ENCODE measurements around the gene RSRC2. TPM values are rescaled to one million over a fixed set of nuclear protein-coding genes. Genes with fewer than 3 reads are reported as not detected.
"Not testable (repeated sequence)": the region's sequence is repeated elsewhere in the genome, so short reads cannot be mapped to it uniquely, and the experiment has no call there.

Gene RSRC2
- total RNA-seq, 2 donors from 2014 or later = 71.5 to 97.6 TPM

DNA sequence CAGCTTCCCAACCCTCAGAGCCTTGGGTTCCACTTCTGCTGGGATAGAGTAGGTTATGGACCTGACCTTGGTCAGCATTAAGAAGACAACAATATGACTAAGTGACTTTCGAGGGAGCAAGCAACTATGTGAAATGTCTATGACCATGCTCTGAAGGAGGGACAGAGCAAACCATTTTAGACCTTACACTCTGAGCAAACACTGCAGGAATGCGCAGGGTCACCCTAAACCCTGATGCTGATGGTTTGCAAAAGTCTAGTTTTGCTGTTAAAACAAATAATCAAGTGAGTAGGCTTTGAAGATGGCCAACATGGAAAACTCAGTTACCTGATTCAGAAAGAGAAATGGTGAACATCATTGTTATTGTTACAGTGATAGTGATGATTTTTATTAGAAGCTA is 34.7 kb downstream of the RSRC2 start:
- Histone ChIP-seq H3K4me1 (ENCODE audit: control insufficient read depth in 1 of 2, low read depth in 2 of 2) (peaks cover 4 to 12% of the 10 kb centered on the region in 2 donors), H3K36me3 (peaks cover 46% of the 10 kb centered on the region)

DNA sequence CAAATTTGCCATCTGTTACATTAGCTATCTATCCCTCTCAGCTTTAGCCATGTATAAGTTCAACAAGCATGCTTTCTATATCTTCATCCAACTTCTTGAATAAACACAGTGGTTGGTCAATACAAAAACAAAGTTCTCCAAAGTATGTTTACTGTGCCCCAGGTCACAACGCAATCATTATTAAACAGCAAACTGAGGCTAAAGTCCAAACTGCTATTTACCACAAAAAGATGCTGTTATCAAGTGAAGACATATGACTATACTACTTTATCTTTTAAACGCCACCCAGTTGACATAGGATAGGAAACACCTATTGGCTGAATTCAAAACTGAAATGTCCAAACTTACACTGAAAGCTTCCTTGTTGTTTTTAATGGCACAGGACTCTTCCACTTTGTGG is 37.7 kb downstream of the RSRC2 start:
- DNase-seq (ENCODE audit: low spot score) = no peak
- Histone ChIP-seq H3K36me3 (peaks cover 62% of the 10 kb centered on the region), H3K4me1 (ENCODE audit: control insufficient read depth in 1 of 2, low read depth in 2 of 2) (no peaks in the 10 kb centered on the region), H3K27me3 (replicated peaks; ENCODE audit: insufficient read depth) (no peaks in the 10 kb centered on the region), H3K27ac (no peak overlapping the region), H3K4me3 (no peak overlapping the region), H3K9me3 (no peaks in the 10 kb centered on the region)
- ATAC-seq (ENCODE audit: insufficient number of reproducible peaks, low FRiP score, low read depth) = no peak
- TF ChIP-seq, protein P1, sequence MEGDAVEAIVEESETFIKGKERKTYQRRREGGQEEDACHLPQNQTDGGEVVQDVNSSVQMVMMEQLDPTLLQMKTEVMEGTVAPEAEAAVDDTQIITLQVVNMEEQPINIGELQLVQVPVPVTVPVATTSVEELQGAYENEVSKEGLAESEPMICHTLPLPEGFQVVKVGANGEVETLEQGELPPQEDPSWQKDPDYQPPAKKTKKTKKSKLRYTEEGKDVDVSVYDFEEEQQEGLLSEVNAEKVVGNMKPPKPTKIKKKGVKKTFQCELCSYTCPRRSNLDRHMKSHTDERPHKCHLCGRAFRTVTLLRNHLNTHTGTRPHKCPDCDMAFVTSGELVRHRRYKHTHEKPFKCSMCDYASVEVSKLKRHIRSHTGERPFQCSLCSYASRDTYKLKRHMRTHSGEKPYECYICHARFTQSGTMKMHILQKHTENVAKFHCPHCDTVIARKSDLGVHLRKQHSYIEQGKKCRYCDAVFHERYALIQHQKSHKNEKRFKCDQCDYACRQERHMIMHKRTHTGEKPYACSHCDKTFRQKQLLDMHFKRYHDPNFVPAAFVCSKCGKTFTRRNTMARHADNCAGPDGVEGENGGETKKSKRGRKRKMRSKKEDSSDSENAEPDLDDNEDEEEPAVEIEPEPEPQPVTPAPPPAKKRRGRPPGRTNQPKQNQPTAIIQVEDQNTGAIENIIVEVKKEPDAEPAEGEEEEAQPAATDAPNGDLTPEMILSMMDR (IDR thresholded peaks at IDR 0.05) = no peak

More for the DNA sequence above, 34.7 kb downstream of the RSRC2 start:
- no peak for ATAC-seq (ENCODE audit: insufficient number of reproducible peaks, low FRiP score, low read depth)
- no peak for DNase-seq (ENCODE audit: low spot score)
- H3K9me3 ChIP-seq = no peaks in the 10 kb centered on the region
- no peak overlapping the region for H3K27ac ChIP-seq
- TF ChIP-seq, protein P1 (IDR thresholded peaks at IDR 0.05) = no peak
- no peak overlapping the region for H3K4me3 ChIP-seq
- no peaks in the 10 kb centered on the region for H3K27me3 ChIP-seq (replicated peaks; ENCODE audit: insufficient read depth)

DNA sequence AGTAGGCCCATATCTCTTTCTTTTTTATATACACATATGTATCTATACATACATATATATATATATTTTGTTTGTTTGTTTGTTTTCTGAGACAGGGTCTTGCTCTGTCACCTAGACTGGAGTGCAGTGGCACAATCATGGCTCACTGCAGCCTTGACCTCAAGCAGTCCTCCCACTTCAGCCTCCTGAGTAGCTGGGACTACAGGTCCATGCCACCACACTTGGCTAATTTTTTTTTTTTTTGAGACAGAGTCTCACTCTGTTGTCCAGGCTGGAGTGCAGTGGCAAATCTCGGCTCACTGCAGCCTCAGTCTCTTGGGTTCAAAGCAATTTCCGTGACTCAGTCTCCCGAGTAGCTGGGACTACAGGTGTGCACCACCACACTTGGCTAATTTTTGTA is 38.9 kb downstream of the RSRC2 start:
- ATAC-seq (ENCODE audit: insufficient number of reproducible peaks, low FRiP score, low read depth); H3K9me3 ChIP-seq; H3K27ac ChIP-seq; H3K4me1 ChIP-seq (ENCODE audit: control insufficient read depth in 1 of 2, low read depth in 2 of 2); DNase-seq (ENCODE audit: low spot score); H3K27me3 ChIP-seq (replicated peaks; ENCODE audit: insufficient read depth); H3K4me3 ChIP-seq: not testable (repeated sequence)
- H3K36me3 ChIP-seq = peaks cover 62% of the 10 kb centered on the region

DNA sequence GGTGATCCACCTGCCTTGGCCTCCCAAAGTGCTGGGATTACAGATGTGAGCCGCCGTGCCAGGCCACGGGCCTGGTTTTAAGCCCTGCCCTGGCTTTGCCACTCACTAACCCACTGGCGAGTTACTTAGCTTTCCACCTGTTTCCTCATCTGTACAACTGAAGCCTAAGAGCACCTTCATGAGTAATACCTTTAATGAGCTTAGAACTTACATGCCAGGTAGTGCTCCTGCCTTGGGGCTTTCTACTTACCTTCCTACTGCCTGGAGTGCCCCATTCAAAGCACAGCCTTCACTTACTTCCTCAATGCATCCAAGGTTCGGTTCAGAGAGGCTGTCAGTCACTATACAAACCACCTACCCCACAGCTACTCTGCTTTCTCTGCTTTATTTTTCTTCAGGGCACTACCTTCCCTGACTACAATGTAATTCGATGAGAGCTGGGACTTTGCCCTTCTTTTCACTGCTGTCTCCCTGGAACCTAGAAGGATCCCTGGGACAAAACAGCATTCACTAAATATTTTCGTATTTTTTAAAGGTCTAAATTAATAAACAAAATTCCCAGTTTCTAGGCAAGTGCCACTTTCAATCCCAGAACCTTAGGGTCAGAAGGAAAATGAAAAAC is 39.8 kb downstream of the RSRC2 start:
- Histone ChIP-seq H3K4me1 (ENCODE audit: control insufficient read depth in 1 of 2, low read depth in 2 of 2) (no peaks in the 10 kb centered on the region), H3K9me3 (no peaks in the 10 kb centered on the region), H3K36me3 (peaks cover 57% of the 10 kb centered on the region), H3K27me3 (replicated peaks; ENCODE audit: insufficient read depth) (no peaks in the 10 kb centered on the region), H3K4me3 (no peak overlapping the region), H3K27ac (no peak overlapping the region)
- DNase-seq (ENCODE audit: low spot score) (no peak), ATAC-seq (ENCODE audit: insufficient number of reproducible peaks, low FRiP score, low read depth) (no peak)
- TF ChIP-seq, protein P1 (IDR thresholded peaks at IDR 0.05) = no peak

DNA sequence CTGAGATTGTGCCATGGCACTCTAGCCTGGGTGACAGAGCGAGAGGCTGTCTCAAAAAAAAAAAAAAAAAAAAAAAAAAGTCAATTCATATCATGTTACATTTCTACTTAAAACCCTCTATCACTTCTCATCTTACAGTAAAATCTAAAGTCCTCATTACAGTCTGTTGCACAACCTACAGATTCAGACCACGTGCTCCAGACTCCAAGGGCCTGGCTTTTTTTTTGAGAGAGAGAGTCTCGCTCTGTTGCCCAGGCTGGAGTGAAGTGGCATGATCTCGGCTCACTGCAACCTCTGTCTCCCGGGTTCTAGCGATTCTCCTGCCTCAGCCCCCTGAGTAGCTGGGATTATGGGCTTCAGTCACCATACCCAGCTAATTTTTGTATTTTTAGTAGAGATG is 40.4 kb downstream of the RSRC2 start:
- not testable (repeated sequence) for H3K27ac ChIP-seq; ATAC-seq (ENCODE audit: insufficient number of reproducible peaks, low FRiP score, low read depth); H3K4me1 ChIP-seq (ENCODE audit: control insufficient read depth in 1 of 2, low read depth in 2 of 2); H3K9me3 ChIP-seq; H3K4me3 ChIP-seq; DNase-seq (ENCODE audit: low spot score); H3K27me3 ChIP-seq (replicated peaks; ENCODE audit: insufficient read depth)
- H3K36me3 ChIP-seq = peaks cover 55% of the 10 kb centered on the region

DNA sequence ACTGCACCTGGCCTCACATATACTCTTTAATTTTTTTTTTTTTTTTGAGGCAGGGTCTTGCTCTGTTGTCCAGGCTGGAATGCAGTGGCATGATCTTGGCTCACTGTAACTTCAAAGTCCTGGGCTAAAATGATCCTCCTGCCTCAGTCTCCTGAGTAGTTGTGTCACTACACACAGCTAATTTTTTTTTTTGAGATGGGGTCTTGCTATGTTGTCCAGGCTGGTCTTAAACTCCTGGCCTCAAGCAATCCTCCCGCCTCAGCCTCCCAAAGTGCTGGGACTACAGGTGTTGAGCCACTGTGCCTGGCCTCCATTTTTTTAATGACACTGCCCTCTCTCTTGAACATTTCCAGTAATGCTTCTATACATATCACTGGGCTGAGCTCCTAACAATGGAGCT is 42.4 kb downstream of the RSRC2 start:
- H3K4me3 ChIP-seq = not testable (repeated sequence)

DNA sequence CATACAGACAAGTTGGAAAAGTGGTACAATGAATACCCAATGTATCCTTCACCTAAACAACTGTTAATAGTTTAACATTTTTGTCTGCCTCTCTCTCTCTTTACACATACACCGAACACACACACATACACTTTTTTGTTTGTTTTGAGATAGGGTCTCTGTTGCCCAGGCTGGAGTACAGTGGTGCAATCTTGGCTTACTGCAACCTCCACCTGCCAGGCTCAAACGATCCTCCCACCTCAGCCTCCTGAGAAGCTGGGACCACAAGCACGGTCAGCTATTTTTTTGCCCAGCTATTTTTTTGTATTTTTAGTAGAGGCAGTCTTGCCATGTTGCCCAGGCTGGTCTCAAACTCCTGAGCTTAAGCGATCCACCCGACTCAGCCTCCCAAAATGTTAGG is 42.8 kb downstream of the RSRC2 start:
- H3K4me3 ChIP-seq = no peak overlapping the region
- H3K27me3 ChIP-seq (replicated peaks; ENCODE audit: insufficient read depth) = no peaks in the 10 kb centered on the region
- ATAC-seq (ENCODE audit: insufficient number of reproducible peaks, low FRiP score, low read depth) (no peak), DNase-seq (ENCODE audit: low spot score) (no peak)
- H3K36me3 ChIP-seq = peaks cover 57% of the 10 kb centered on the region
- H3K27ac ChIP-seq = no peak overlapping the region
- TF ChIP-seq, protein P1 (IDR thresholded peaks at IDR 0.05) = no peak
- H3K9me3 ChIP-seq = no peaks in the 10 kb centered on the region
- H3K4me1 ChIP-seq (ENCODE audit: control insufficient read depth in 1 of 2, low read depth in 2 of 2) = no peaks in the 10 kb centered on the region

More for the DNA sequence above, 42.4 kb downstream of the RSRC2 start:
- H3K4me1 ChIP-seq (ENCODE audit: control insufficient read depth in 1 of 2, low read depth in 2 of 2); ATAC-seq (ENCODE audit: insufficient number of reproducible peaks, low FRiP score, low read depth); H3K9me3 ChIP-seq; H3K27ac ChIP-seq; DNase-seq (ENCODE audit: low spot score); H3K27me3 ChIP-seq (replicated peaks; ENCODE audit: insufficient read depth): not testable (repeated sequence)
- peaks cover 56% of the 10 kb centered on the region for H3K36me3 ChIP-seq

Measured in thoracic aorta (tissue), 2 donors.